Fibroblast of skin of abdomen (primary cell): ENCODE data around the gene GJA4.
"Not testable (repeated sequence)": the region's sequence is repeated elsewhere in the genome, so short reads cannot be mapped to it uniquely, and the experiment has no call there.

Experiments used
- DNase-seq: peaks from one replicate; pipeline ENCODE4 v3.0.0-alpha.2; 2013

GJA4 gene

GRCh38 chr1:34770891-34771504, 21.8 kb upstream of the GJA4 start:
- DNase-seq: no peak

- no peak for DNase-seq
These were observed 21.0 kb upstream of the GJA4 start for GRCh38 chr1:34771573-34772371.

DNA sequence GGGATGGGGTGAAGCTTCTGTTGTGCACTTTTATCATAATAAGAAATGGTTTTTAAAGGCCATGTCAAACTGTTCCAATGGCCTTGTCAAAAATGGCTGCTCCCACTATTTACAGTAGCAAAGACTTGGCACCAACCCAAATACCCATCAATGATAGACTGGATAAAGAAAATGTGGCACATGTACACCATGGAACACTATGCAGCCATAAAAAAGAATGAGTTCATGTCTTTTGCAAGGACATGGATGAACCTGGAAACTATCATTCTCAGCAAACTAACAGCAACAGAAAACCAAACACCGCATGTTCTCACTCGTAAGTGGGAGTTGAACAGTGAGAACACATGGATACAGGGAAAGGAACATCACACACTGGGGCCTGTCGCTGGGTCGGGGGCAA, 19.7 kb upstream of the GJA4 start:
- DNase-seq: not testable (repeated sequence)

DNA sequence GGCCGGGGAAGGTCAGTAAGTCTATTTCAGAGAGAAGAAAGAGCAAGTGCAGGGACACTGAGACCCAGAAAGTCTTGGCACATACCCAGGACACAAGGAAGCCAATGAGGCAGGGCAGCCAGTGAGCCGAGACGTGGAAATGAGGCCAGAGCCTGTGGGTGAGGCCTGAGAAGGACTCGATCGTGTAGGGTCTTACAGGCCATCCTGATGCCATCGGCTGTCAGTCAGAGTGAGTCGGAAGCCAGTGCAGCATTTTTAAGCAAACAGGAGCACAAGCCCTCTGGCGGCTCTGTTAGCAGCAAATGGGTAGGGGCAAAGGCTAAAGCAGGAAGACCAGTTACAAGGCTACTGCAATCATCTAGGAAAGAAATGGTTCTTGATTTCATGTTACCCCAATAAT, 17.8 kb upstream of the GJA4 start:
- DNase-seq: no peak

- DNase-seq: no peak
These were observed 15.9 kb upstream of the GJA4 start for GRCh38 chr1:34776911-34777310.

DNA sequence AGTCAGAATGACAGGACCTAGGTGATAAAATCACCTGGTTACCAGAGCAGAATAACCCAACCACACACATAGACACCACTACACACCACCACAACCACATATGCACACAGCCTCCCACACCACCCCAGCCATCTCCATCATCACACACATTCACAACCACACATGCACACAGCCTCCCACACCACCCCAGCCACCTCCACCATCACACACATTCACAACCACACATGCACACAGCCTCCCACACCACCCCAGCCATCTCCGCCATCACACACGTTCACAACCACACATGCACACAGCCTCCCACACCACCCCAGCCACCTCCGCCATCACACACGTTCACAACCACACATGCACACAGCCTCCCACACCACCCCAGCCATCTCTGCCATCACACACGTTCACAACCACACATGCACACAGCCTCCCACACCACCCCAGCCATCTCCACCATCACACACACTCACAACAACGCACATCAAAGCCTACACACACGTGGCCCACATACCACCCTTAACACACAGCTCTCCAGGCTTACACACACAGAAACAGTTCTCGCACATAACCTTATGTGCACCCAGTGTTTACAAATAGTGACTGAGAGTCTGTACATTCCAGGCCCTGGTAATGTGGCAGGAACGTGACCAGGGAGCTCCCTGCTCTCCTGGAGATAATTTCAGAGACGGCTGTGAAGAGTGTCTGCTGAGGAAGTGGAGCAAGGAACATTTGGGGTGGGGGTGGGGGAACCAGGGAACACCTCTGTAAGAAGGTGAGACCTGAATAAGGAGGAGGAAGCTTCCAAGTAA, 15.1 kb upstream of the GJA4 start:
- no peak for DNase-seq

DNA sequence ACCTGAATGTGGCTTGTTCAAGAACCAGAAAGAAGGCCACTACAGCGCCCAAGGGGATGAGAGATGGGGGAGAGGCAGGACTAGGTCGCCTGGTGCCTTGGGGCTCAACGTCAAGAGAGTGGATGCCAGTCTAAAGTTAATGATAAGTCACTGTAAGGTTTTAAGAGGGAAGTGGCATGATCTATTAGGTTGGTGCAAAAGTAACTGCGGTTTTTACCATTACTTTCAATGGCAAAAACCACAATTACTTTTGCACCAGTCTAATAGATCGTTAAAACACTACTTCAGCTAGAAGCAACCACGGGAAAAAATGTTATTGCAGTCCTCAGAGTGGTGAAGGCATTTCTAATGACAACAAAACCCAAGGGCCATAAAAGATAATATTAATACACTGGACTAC, 14.4 kb upstream of the GJA4 start:
- no peak for DNase-seq

- no peak for DNase-seq
These were observed 13.8 kb upstream of the GJA4 start for GRCh38 chr1:34779005-34779404.

GRCh38 chr1:34779526-34779925, 13.3 kb upstream of the GJA4 start:
- no peak for DNase-seq

DNA sequence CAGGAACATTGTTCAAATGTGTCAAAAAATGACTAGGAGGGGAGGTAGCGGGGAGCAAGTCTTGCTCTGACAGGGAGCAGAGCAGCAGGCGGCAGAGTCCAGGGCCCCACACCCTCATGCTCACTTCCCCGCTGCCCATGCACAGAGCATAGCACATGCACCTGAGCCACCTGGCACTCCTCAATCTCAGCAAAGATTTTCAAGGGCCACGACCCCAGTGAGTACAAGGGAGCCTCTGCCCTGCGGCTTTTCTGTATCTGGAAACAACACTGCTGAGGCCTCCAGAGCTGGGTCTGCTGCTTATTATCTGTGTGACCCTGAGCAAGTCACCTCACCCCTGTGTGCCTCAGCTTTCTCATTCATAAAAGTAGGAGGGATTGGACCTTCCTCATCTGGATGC, 12.8 kb upstream of the GJA4 start:
- no peak for DNase-seq

DNA sequence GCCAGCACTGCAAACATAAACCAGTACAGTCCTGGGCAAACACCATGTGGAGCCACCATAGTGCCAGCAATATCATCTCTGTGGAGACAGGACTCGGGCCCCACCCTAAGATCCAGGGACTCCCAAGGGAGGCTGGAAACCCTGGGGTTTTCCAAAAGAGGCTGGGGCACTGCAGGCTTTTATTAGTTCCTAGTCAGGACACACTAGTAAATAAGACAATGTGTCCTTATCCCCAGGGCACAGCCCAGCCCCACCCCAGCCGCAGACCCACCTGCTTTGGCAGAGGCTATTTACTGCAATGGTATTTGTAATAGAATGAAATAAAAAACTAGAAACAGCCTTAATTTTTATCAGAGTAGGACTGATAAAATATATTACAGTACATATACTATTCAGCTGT, 12.3 kb upstream of the GJA4 start:
- DNase-seq: no peak

DNA sequence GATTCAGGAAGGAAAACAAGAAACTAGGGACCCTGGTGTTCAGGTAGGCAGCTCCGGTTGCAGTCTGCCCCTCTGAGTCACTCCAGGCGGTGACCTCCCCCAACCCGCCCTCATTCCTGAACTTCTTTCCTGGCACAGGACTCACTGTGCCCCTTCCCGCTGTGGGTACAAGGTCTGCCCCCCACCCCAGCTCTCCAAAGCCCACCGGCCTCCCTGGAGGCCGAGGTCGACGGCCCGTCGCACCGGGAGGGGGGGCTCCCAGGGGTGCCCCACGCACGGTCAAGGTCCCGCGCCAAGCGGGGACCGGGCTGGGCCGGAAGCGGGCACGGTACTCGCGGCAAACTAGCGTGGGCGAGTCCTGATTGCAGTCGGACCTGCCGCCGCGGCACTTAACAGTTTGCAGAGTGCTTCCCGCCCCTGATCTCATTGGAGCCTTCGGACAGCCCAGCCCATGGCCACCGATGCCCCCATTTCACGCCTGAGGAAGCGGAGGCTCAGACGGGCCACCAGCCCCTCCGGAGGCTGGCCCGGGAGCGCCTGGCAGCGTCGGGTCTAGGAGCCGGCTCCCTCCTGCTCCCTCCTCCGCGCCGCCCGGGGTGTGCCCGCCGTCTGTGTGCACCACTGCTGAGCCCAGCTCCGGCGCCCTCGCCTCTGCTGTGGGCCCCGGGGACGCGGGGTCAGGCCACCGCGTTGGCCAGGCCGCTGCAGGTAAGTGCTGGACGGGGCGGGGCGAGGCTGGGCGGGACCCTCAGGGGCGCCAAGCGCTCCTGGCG, 11.5 kb upstream of the GJA4 start, which contains the start of gene GJB3:
GJB3 (plus strand) TSS at position 144 of the 773 bp plus-strand sequence. CDS start 3,549 bp downstream, outside the sequence.
- no peak for DNase-seq

- no peak for DNase-seq
These were observed 10.9 kb upstream of the GJA4 start for GRCh38 chr1:34781844-34782391.

GRCh38 chr1:34784751-34785221, 8.0 kb upstream of the GJA4 start:
- DNase-seq: no peak

DNA sequence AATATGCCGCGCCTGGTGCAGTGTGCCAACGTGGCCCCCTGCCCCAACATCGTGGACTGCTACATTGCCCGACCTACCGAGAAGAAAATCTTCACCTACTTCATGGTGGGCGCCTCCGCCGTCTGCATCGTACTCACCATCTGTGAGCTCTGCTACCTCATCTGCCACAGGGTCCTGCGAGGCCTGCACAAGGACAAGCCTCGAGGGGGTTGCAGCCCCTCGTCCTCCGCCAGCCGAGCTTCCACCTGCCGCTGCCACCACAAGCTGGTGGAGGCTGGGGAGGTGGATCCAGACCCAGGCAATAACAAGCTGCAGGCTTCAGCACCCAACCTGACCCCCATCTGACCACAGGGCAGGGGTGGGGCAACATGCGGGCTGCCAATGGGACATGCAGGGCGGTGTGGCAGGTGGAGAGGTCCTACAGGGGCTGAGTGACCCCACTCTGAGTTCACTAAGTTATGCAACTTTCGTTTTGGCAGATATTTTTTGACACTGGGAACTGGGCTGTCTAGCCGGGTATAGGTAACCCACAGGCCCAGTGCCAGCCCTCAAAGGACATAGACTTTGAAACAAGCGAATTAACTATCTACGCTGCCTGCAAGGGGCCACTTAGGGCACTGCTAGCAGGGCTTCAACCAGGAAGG, 7.4 kb upstream of the GJA4 start:
- DNase-seq: no peak

GRCh38 chr1:34785875-34786470, 6.8 kb upstream of the GJA4 start:
- no peak for DNase-seq

DNA sequence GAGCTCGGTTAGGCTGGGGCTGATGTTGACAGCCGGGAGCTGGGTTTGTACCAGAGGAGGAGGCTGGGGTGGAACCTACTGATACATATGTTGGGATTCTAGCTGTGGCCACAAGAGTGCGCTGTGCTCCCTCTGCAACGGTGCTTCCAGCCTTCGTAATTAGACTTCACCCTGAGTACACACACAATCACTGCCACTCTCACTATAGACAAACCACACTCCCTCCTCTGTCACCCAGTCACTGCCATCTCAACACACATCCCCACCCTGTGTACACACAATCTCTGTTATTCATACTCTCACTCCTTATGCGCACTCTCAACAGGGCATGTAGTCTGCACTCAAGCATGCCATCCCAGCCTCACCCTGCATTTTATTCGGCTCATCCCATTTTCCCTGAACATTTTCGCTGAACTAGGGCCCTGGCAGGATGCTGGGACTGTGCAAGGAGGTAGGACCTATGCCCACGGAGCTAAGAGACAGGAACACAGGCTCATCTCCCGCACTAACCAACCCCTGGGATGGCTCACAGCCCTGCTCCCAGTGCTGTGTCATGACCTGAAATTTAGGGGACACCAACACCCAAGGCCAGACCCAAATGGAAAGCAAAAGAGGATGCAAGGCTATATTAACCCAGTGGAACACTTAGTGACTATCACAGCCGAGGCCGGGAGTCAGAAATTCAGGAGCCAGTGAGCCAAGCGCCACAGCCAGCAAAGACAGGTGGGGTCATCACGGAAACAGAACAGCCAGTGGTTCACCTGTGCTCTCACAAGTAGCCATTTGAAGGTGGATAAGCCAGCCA, 6.1 kb upstream of the GJA4 start:
- peak; percentile 54 for DNase-seq

- DNase-seq: no peak
These were observed 5.1 kb upstream of the GJA4 start for GRCh38 chr1:34787461-34788420.

GRCh38 chr1:34790985-34791384, 1.8 kb upstream of the GJA4 start:
- no peak for DNase-seq
